ENCODE results near the gene U2AF2. TPM values are rescaled to one million over a fixed set of nuclear protein-coding genes. Genes with fewer than 3 reads are reported as not detected.

U2AF2 gene
- polyA plus RNA-seq, 1 of the 3 experiments (the other 2 are of a cell fraction): 321 TPM

GRCh38 chr19:55699221-55699620, 44.4 kb downstream of the U2AF2 start:
- no peak overlapping the region for H3K4me3 ChIP-seq (ENCODE audit: low read depth in 2 of 2, low read length in 1 of 2)

More at GRCh38 chr19:55699221-55699620, 44.4 kb downstream of the U2AF2 start:
- no peaks in the 10 kb centered on the region for H3K79me2 ChIP-seq (ENCODE audit: insufficient read depth)
- POLR2A ChIA-PET: interaction anchor here (0.7 kb wide), 1 partner anchor 1601 kb away, joined by 3 read pairs; no protein-coding TSS in a partner anchor
- H3K36me3 ChIP-seq (replicated peaks in 1 of 2; ENCODE audit: control insufficient read depth in 1 of 2, insufficient read depth in 2 of 2, low read length in 1 of 2): peaks cover 0 to 42% of the 10 kb centered on the region in 2 experiments
- no peaks in the 10 kb centered on the region for H4K20me1 ChIP-seq (ENCODE audit: insufficient read depth)
- no peaks in the 10 kb centered on the region for H3K9me3 ChIP-seq
- no peaks in the 10 kb centered on the region; a peak in 1 of 4 replicates for H3K4me1 ChIP-seq (ENCODE audit: control insufficient read depth in 1 of 2, insufficient read depth in 2 of 2, low read depth in 1 of 2, low read length in 1 of 2)
- DNase-seq: no peak
- H3K9ac ChIP-seq: no peak overlapping the region
- no peaks in the 10 kb centered on the region for H3F3A ChIP-seq (replicated peaks; ENCODE audit: insufficient read depth)
- H2AFZ ChIP-seq (ENCODE audit: low read depth): no peak overlapping the region
- H3K27ac ChIP-seq (ENCODE audit: low read depth in 2 of 2, low read length in 1 of 2): no peak overlapping the region
- no peaks in the 10 kb centered on the region for H3K9me2 ChIP-seq
- CTCF ChIA-PET: no interaction called here
- 92% methylated on average over 11 of the region's 11 CpGs for WGBS (ENCODE audit: low lambda C conversion rate)
- TF ChIP-seq NRF1 (IDR thresholded peaks at IDR 0.05; ENCODE audit: low read depth, low read length) (no peak), FOXJ3 (CRISPR knock-in tag; IDR thresholded peaks at IDR 0.05) (no peak), TAF1 (IDR thresholded peaks at IDR 0.05; ENCODE audit: borderline replicate concordance, low read depth, low read length) (no peak), SIN3A (IDR thresholded peaks at IDR 0.05; ENCODE audit: borderline replicate concordance, low read depth, low read length) (no peak), RCOR1 (IDR thresholded peaks at IDR 0.05; ENCODE audit: low read length) (no peak), TCF12 (IDR thresholded peaks at IDR 0.05) (no peak), FOSL2 (IDR thresholded peaks at IDR 0.05; ENCODE audit: borderline replicate concordance, low read depth) (no peak), ELF1 (IDR thresholded peaks at IDR 0.05) (no peak), RAD21 (IDR thresholded peaks at IDR 0.05; ENCODE audit: low read length) (no peak), RXRA (IDR thresholded peaks at IDR 0.05; ENCODE audit: borderline replicate concordance, low read depth) (no peak), TEAD4 (IDR thresholded peaks at IDR 0.05; ENCODE audit: borderline replicate concordance, insufficient read depth) (no peak), RFX5 (IDR thresholded peaks at IDR 0.05; ENCODE audit: low read length) (no peak), GATA2 (CRISPR knock-in tag; IDR thresholded peaks at IDR 0.05) (no peak), EZH2phosphoT487 (IDR thresholded peaks at IDR 0.05; ENCODE audit: borderline replicate concordance, low read depth) (no peak), PBX3 (IDR thresholded peaks at IDR 0.05) (no peak), FOXM1 (IDR thresholded peaks at IDR 0.05; ENCODE audit: low read depth) (no peak)
- TF ChIP-seq, protein P1, sequence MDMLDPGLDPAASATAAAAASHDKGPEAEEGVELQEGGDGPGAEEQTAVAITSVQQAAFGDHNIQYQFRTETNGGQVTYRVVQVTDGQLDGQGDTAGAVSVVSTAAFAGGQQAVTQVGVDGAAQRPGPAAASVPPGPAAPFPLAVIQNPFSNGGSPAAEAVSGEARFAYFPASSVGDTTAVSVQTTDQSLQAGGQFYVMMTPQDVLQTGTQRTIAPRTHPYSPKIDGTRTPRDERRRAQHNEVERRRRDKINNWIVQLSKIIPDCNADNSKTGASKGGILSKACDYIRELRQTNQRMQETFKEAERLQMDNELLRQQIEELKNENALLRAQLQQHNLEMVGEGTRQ (IDR thresholded peaks at IDR 0.05; ENCODE audit: borderline replicate concordance, low read depth, low read length): no peak
- TF ChIP-seq, protein P2, sequence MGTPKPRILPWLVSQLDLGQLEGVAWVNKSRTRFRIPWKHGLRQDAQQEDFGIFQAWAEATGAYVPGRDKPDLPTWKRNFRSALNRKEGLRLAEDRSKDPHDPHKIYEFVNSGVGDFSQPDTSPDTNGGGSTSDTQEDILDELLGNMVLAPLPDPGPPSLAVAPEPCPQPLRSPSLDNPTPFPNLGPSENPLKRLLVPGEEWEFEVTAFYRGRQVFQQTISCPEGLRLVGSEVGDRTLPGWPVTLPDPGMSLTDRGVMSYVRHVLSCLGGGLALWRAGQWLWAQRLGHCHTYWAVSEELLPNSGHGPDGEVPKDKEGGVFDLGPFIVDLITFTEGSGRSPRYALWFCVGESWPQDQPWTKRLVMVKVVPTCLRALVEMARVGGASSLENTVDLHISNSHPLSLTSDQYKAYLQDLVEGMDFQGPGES (IDR thresholded peaks at IDR 0.05; ENCODE audit: low read depth, low read length): no peak
- TF ChIP-seq, protein P3, sequence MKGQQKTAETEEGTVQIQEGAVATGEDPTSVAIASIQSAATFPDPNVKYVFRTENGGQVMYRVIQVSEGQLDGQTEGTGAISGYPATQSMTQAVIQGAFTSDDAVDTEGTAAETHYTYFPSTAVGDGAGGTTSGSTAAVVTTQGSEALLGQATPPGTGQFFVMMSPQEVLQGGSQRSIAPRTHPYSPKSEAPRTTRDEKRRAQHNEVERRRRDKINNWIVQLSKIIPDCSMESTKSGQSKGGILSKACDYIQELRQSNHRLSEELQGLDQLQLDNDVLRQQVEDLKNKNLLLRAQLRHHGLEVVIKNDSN (IDR thresholded peaks at IDR 0.05; ENCODE audit: borderline replicate concordance, low read depth): no peak
- no peaks in the 10 kb centered on the region for H3K27me3 ChIP-seq (ENCODE audit: insufficient read depth)
- no peak overlapping the region for H3K4me2 ChIP-seq
